OCI-LY1 (cell line): ENCODE measurements around the gene SP5.

Experiments used
- EZH2 ChIP-seq: fragments of 200-600 bp; sonication (generic), shearing (Covaris generic); IDR thresholded peaks from 2 replicates; pipeline ENCODE4 v1.8.0; 2017; ENCODE audit warnings: borderline replicate concordance, mixed run types, mild to moderate bottlenecking, antibody characterized with exemption, low read length, moderate library complexity, mixed read lengths
- TF ChIP-seq, protein P1 (sequence below): fragments of 200-600 bp; sonication (generic), shearing (Covaris generic); IDR thresholded peaks from 2 replicates; pipeline ENCODE4 v1.5.1; 2017; ENCODE audit warnings: mild to moderate bottlenecking, antibody characterized with exemption, low read length, moderate library complexity, mixed read lengths

DNA sequence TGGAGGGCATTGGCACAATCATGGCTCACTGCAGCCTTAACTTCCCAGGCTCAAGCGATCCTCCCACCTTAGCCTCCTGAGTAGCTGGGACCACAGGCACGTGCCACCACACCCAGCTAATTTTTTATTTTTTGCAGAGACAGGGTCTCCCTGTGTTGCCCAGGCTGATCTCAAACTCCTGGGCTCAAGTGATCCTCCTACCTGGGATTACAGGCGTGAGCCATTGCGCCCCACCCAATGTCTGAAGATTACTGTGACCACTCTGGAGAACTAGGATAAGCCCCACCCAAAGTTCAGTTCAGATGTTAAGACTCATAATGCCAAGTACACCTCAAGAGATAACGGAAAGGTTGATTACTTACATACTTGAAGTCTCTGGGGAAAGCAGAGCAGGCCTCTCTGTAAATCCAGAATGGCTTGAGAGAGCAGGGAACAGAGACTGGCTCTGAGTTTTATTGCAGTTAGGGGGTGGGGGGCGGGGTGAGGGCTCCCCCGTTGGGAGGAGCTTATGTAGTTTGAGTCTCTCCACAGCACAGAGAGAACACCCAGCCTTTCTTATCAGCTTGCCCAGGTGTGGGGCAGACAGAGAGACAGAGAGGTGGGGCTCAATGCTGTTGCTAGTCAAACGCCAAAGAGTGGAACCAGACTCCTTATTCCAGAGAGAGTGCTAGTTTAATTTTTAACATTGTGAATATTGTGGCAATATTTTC lies 28.5 kb downstream of the SP5 start:
- TF ChIP-seq, protein P1, sequence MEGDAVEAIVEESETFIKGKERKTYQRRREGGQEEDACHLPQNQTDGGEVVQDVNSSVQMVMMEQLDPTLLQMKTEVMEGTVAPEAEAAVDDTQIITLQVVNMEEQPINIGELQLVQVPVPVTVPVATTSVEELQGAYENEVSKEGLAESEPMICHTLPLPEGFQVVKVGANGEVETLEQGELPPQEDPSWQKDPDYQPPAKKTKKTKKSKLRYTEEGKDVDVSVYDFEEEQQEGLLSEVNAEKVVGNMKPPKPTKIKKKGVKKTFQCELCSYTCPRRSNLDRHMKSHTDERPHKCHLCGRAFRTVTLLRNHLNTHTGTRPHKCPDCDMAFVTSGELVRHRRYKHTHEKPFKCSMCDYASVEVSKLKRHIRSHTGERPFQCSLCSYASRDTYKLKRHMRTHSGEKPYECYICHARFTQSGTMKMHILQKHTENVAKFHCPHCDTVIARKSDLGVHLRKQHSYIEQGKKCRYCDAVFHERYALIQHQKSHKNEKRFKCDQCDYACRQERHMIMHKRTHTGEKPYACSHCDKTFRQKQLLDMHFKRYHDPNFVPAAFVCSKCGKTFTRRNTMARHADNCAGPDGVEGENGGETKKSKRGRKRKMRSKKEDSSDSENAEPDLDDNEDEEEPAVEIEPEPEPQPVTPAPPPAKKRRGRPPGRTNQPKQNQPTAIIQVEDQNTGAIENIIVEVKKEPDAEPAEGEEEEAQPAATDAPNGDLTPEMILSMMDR = no peak
- TF ChIP-seq EZH2 = no peak
